ENCODE measurements around the gene SIK2.

Gene SIK2

GRCh38 chr11:111561306-111561705, 40.9 kb upstream of the SIK2 start:
- TF ChIP-seq ZNF8 (CRISPR knock-in tag; IDR thresholded peaks at IDR 0.05) (no peak), OSR1 (CRISPR knock-in tag; IDR thresholded peaks at IDR 0.05) (no peak)
- no peak for ATAC-seq

- TF ChIP-seq ESRRG (CRISPR knock-in tag; IDR thresholded peaks at IDR 0.05), result no peak
- TF ChIP-seq ISL1 (CRISPR knock-in tag; IDR thresholded peaks at IDR 0.05), result peak; percentile 66
- no peak for TF ChIP-seq ZC3H10 (CRISPR knock-in tag; IDR thresholded peaks at IDR 0.05)
- no peak for TF ChIP-seq TOX (CRISPR knock-in tag; IDR thresholded peaks at IDR 0.05; ENCODE audit: borderline replicate concordance)
- 0 out of 2 replicates have a peak, but pooled peaks have one; percentile 53 for TF ChIP-seq ZFP3 (CRISPR knock-in tag; IDR thresholded peaks at IDR 0.05)
- no peak for TF ChIP-seq ZFP30 (CRISPR knock-in tag; IDR thresholded peaks at IDR 0.05)
- peak; percentile 36 for ATAC-seq
Measured at GRCh38 chr11:111561791-111562325, 40.4 kb upstream of the SIK2 start.

GRCh38 chr11:111562692-111563389, 39.4 kb upstream of the SIK2 start:
- TF ChIP-seq ARNTL (CRISPR knock-in tag; IDR thresholded peaks at IDR 0.05; ENCODE audit: borderline replicate concordance, low read depth) (no peak), TSHZ2 (CRISPR knock-in tag; IDR thresholded peaks at IDR 0.05) (no peak), ZNF70 (CRISPR knock-in tag; IDR thresholded peaks at IDR 0.05) (no peak), BACH2 (CRISPR knock-in tag; IDR thresholded peaks at IDR 0.05; ENCODE audit: borderline replicate concordance) (no peak)
- no peak for ATAC-seq

- TF ChIP-seq ZC3H10 (CRISPR knock-in tag; IDR thresholded peaks at IDR 0.05) (no peak), RARB (CRISPR knock-in tag; IDR thresholded peaks at IDR 0.05) (no peak), CSRNP3 (CRISPR knock-in tag; IDR thresholded peaks at IDR 0.05) (no peak), ARNTL (CRISPR knock-in tag; IDR thresholded peaks at IDR 0.05; ENCODE audit: borderline replicate concordance, low read depth) (no peak)
- ATAC-seq, result peak; percentile 45
Measured at GRCh38 chr11:111565114-111565720, 37.0 kb upstream of the SIK2 start.

GRCh38 chr11:111566324-111566723, 35.9 kb upstream of the SIK2 start:
- TF ChIP-seq BACH2 (CRISPR knock-in tag; IDR thresholded peaks at IDR 0.05; ENCODE audit: borderline replicate concordance) (no peak), ZFP3 (CRISPR knock-in tag; IDR thresholded peaks at IDR 0.05) (no peak), TCF4 (CRISPR knock-in tag; IDR thresholded peaks at IDR 0.05; ENCODE audit: borderline replicate concordance) (no peak), RARB (CRISPR knock-in tag; IDR thresholded peaks at IDR 0.05) (no peak), ZNF565 (CRISPR knock-in tag; conservative IDR thresholded peaks at IDR 0.05; ENCODE audit: low read depth) (no peak), ZC3H10 (CRISPR knock-in tag; IDR thresholded peaks at IDR 0.05) (no peak), OSR1 (CRISPR knock-in tag; IDR thresholded peaks at IDR 0.05) (no peak), CSRNP3 (CRISPR knock-in tag; IDR thresholded peaks at IDR 0.05) (no peak)

GRCh38 chr11:111569476-111569875, 32.8 kb upstream of the SIK2 start:
- no peak for ATAC-seq
- TF ChIP-seq POU6F1 (CRISPR knock-in tag; IDR thresholded peaks at IDR 0.05; ENCODE audit: borderline replicate concordance, low read depth) (no peak), ARNTL (CRISPR knock-in tag; IDR thresholded peaks at IDR 0.05; ENCODE audit: borderline replicate concordance, low read depth) (no peak), ZFP30 (CRISPR knock-in tag; IDR thresholded peaks at IDR 0.05) (no peak), TCF4 (CRISPR knock-in tag; IDR thresholded peaks at IDR 0.05; ENCODE audit: borderline replicate concordance) (no peak), PATZ1 (CRISPR knock-in tag; IDR thresholded peaks at IDR 0.05; ENCODE audit: borderline replicate concordance) (no peak), ZFP3 (CRISPR knock-in tag; IDR thresholded peaks at IDR 0.05) (no peak), ZC3H10 (CRISPR knock-in tag; IDR thresholded peaks at IDR 0.05) (no peak), PPARA (CRISPR knock-in tag; IDR thresholded peaks at IDR 0.05; ENCODE audit: borderline replicate concordance) (no peak), CSDC2 (CRISPR knock-in tag; IDR thresholded peaks at IDR 0.05) (no peak), TOX (CRISPR knock-in tag; IDR thresholded peaks at IDR 0.05; ENCODE audit: borderline replicate concordance) (no peak)

More at GRCh38 chr11:111566324-111566723, 35.9 kb upstream of the SIK2 start:
- ATAC-seq, result peak; percentile 6
